ENCODE results near the gene RPLP2. TPM values are rescaled to one million over a fixed set of nuclear protein-coding genes. Genes with fewer than 3 reads are reported as not detected.

RPLP2 gene
- total and polyA plus RNA-seq, 2 experiments from 2014 or later: 496 to 523 TPM

DNA sequence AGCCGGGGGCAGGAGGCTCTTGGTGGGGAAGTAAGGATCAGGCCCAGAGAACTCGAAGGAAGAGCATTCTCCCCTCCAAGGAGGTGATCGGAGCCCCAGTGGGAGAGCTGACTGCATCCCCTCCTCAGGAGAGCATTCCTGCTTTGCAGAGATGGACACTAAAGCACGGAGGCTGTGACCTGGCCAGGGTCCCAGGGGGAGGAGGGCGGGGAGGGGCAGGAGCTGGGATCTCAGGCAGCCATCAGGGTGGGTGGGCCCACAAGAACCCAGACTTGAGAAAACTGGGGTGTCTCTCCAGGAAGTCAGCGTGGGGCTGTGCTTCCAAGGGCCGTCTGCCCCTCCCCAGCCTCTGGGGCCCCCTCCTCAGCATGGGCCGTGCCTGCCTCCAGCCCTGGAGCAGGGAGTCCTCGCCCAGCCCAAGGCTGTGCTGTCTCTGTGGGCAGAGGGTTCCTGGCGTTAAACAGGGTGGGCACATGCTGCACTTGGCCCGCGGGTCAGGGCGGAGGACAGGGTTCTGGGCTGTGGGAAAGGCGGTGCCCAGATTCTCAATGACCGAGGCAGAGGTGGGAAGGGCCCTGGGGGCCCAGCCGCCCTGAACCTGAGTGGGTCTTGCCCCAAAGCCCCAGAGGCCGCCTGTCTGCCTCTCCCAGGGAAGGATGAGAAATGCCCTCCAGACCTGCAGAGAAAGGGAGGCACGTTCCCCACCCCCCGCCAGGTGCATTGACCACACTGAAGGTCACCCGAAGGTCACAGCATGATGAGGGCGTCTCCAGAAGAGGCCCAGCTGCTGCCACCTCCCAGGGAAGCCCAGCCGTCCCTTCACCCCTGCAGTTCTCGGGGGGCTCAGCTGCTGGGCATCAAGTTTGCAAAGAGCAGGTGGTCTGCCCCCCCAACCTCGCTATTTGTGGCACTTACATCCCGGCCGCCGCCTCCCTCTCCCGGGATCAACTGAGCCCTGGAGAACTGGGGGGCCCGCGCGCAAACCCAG lies 20.5 kb upstream of the RPLP2 start:
- no peak overlapping the region for H3K27ac ChIP-seq
- TF ChIP-seq, protein P1, sequence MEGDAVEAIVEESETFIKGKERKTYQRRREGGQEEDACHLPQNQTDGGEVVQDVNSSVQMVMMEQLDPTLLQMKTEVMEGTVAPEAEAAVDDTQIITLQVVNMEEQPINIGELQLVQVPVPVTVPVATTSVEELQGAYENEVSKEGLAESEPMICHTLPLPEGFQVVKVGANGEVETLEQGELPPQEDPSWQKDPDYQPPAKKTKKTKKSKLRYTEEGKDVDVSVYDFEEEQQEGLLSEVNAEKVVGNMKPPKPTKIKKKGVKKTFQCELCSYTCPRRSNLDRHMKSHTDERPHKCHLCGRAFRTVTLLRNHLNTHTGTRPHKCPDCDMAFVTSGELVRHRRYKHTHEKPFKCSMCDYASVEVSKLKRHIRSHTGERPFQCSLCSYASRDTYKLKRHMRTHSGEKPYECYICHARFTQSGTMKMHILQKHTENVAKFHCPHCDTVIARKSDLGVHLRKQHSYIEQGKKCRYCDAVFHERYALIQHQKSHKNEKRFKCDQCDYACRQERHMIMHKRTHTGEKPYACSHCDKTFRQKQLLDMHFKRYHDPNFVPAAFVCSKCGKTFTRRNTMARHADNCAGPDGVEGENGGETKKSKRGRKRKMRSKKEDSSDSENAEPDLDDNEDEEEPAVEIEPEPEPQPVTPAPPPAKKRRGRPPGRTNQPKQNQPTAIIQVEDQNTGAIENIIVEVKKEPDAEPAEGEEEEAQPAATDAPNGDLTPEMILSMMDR (IDR thresholded peaks at IDR 0.05; ENCODE audit: low read depth, low read length): no peak
- no peaks in the 10 kb centered on the region for H3K27me3 ChIP-seq
- peaks cover 6% of the 10 kb centered on the region for H3K4me1 ChIP-seq (ENCODE audit: low read depth)
- H3K36me3 ChIP-seq: no peaks in the 10 kb centered on the region
- DNase-seq (ENCODE audit: low read depth in 1 of 2, low spot score in 1 of 2): no peak
- H3K9me3 ChIP-seq (ENCODE audit: low read depth): no peaks in the 10 kb centered on the region
- H3K4me3 ChIP-seq: no peak overlapping the region

DNA sequence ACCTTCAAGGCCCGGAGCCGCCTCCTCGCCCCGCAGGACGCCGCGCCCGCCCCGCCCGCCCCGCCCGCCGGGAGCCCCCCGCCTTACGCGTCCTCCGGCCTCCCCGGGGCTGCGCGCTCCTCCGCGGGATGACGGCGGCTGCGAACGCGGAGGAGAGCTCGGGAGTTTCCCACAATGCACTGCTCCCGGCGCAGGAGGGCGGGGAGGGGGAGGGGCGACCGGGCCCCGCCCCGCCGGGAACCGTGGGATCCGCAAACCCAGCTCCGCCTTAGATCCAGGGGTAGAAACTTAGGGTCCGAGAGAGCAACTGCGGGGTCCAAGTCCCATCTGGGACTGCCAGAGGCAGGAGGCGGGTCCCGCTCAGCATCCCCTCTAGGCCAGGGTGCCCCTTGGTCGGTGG lies 19.8 kb upstream of the RPLP2 start, which contains the start of gene CEND1:
CEND1 (minus strand) TSS at position 148 of the 400 bp plus-strand sequence. CDS start 1,514 bp downstream, outside the sequence.
- TF ChIP-seq, protein P1 (IDR thresholded peaks at IDR 0.05; ENCODE audit: low read depth, low read length): no peak
- DNase-seq (ENCODE audit: low read depth in 1 of 2, low spot score in 1 of 2): peak in 1 of 2 donors; percentile 54
- H3K9me3 ChIP-seq (ENCODE audit: low read depth): no peaks in the 10 kb centered on the region
- H3K27me3 ChIP-seq: no peaks in the 10 kb centered on the region
- H3K4me3 ChIP-seq: no peak within 1 kb of the TSS
- H3K4me1 ChIP-seq (ENCODE audit: low read depth): peaks cover 6% of the 10 kb centered on the region
- no peak within 1 kb of the TSS for H3K27ac ChIP-seq
- H3K36me3 ChIP-seq: no peaks in the 10 kb centered on the region

DNA sequence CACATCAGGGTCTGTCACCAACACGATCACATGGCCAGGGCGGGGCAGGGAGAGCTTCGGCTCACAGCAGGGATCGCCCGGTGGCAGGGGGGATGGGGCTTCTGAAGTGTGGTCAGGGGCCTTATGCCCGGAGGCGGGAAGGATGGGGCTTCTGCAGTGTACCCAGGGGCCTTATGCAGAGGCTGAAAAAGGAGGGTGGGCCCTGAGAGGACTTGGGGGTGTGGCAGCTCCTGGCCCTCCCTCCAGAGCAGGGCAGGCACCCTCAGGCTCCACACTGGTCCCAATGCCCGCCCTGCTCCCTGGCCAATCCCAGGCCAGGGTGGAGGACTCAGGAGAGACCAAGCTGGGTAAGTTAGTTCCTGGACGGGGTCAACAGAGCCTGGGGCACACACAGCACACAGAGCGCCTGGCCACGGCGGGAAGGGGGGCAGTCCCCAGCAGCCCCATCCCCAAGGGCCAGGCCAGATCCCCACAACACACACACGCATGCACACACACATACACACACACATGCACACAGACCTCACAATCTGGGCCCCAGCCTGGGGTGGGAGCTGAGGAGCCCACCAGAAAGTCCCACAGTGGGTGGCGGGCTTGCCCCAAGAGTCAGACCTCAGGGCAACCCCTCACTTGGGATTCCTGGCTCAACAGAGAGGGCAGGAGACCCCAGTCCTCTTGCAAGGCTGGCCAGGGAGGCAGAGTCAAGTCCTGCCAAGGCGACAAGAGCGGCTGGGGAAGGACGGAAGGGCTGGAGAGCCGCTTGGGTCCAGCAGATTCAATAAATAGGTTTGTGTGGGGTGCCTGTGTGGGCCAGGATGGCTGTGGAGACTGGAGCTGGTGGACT lies 18.8 kb upstream of the RPLP2 start:
- no peak overlapping the region for H3K27ac ChIP-seq

DNA sequence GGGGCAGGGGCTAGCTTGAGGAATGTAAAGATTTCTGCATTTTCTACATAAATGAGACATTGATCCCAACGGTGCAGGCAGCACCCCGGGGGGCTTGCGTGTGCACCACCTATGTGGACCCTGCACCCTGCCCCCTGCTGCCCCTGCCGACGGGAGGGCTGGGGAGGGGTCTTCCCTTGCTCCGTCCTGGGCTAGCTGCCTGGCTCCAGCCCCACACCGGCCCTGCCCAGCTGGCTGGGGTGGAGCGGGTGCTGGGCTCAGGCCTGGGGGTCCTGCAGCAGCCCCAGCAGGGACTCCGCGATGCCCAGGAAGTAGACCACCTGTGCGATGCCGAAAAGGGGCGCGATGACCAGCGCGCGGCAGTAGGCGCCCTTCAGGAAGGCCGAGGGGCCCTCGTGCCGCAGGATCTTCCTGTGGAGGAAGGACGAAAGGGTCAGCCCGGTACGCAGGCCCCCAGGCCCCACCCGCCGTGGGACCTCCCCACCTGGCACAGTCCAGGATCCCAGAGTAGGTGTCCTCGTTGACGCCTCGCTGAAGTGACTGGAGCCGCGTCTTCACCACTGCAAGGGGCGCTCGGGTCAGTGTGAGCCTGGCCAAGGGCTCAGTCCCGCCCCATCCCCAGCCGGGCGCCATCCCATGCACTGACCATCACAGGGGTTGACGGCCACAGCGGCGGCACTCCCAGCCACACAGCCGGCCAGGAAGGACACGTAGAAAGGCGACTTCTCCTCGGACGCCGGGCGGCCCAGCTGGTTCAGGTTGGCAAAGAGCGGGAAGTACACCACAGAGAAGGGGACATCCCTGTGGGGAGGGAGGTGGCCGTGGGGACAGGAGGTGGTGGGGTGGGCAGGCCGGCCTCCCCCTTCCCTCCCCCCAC lies 17.9 kb upstream of the RPLP2 start:
- DNase-seq (ENCODE audit: low read depth in 1 of 2, low spot score in 1 of 2): no peak
- Histone ChIP-seq H3K4me1 (ENCODE audit: low read depth) (peaks cover 20% of the 10 kb centered on the region), H3K4me3 (no peak overlapping the region)

More for the DNA sequence above, 18.8 kb upstream of the RPLP2 start:
- no peaks in the 10 kb centered on the region for H3K27me3 ChIP-seq
- no peaks in the 10 kb centered on the region for H3K9me3 ChIP-seq (ENCODE audit: low read depth)
- no peak overlapping the region for H3K4me3 ChIP-seq
- peaks cover 10% of the 10 kb centered on the region for H3K4me1 ChIP-seq (ENCODE audit: low read depth)
- TF ChIP-seq, protein P1 (IDR thresholded peaks at IDR 0.05; ENCODE audit: low read depth, low read length): no peak
- peak; percentile 37 to 41 for DNase-seq (ENCODE audit: low read depth in 1 of 2, low spot score in 1 of 2)
- H3K36me3 ChIP-seq: no peaks in the 10 kb centered on the region

More for the DNA sequence above, 17.9 kb upstream of the RPLP2 start:
- no peak overlapping the region for H3K27ac ChIP-seq
- TF ChIP-seq, protein P1 (IDR thresholded peaks at IDR 0.05; ENCODE audit: low read depth, low read length): no peak
- H3K27me3 ChIP-seq: no peaks in the 10 kb centered on the region
- no peaks in the 10 kb centered on the region for H3K9me3 ChIP-seq (ENCODE audit: low read depth)
- H3K36me3 ChIP-seq: no peaks in the 10 kb centered on the region
